COLO829 (cell line): ENCODE results near the gene PARD3B.
"Not testable (repeated sequence)": the region's sequence is repeated elsewhere in the genome, so short reads cannot be mapped to it uniquely, and the experiment has no call there.

ENCODE experiments used
- DNase-seq: peaks from one replicate; pipeline ENCODE4 v3.0.0; 2012; ENCODE audit warnings: low spot score

The PARD3B gene

GRCh38 chr2:204539019-204539385, 6.3 kb upstream of the PARD3B start:
- DNase-seq, result no peak

GRCh38 chr2:204541637-204542036, 3.6 kb upstream of the PARD3B start:
- DNase-seq, result no peak

GRCh38 chr2:204542982-204543608, 2.2 kb upstream of the PARD3B start:
- DNase-seq, result no peak

- DNase-seq, result no peak
Measured at GRCh38 chr2:204545861-204546735, 823 bp downstream of the PARD3B start.

GRCh38 chr2:204550751-204551511, 5.7 kb downstream of the PARD3B start:
- peak; percentile 33 for DNase-seq

- DNase-seq, result no peak
Measured at GRCh38 chr2:204551512-204551863, 6.2 kb downstream of the PARD3B start.

- DNase-seq, result no peak
Measured at GRCh38 chr2:204557604-204558003, 12.3 kb downstream of the PARD3B start.

GRCh38 chr2:204559358-204559757, 14.1 kb downstream of the PARD3B start:
- not testable (repeated sequence) for DNase-seq

- no peak for DNase-seq
Measured at GRCh38 chr2:204560902-204561301, 15.6 kb downstream of the PARD3B start.

- DNase-seq, result no peak
Measured at GRCh38 chr2:204561771-204562170, 16.5 kb downstream of the PARD3B start.

GRCh38 chr2:204566439-204566838, 21.2 kb downstream of the PARD3B start:
- DNase-seq, result no peak

GRCh38 chr2:204570421-204570820, 25.1 kb downstream of the PARD3B start:
- no peak for DNase-seq

- DNase-seq, result no peak
Measured at GRCh38 chr2:204571041-204571440, 25.8 kb downstream of the PARD3B start.

- no peak for DNase-seq
Measured at GRCh38 chr2:204571911-204572310, 26.6 kb downstream of the PARD3B start.

GRCh38 chr2:204573221-204573620, 27.9 kb downstream of the PARD3B start:
- DNase-seq, result no peak

GRCh38 chr2:204574486-204574885, 29.2 kb downstream of the PARD3B start:
- no peak for DNase-seq

- no peak for DNase-seq
Measured at GRCh38 chr2:204575463-204575862, 30.2 kb downstream of the PARD3B start.

GRCh38 chr2:204576362-204576979, 31.2 kb downstream of the PARD3B start:
- no peak for DNase-seq

- no peak for DNase-seq
Measured at GRCh38 chr2:204578928-204579598, 33.8 kb downstream of the PARD3B start.

- no peak for DNase-seq
Measured at GRCh38 chr2:204581946-204582345, 36.7 kb downstream of the PARD3B start.

- no peak for DNase-seq
Measured at GRCh38 chr2:204583773-204584172, 38.5 kb downstream of the PARD3B start.

GRCh38 chr2:204585930-204586329, 40.7 kb downstream of the PARD3B start:
- no peak for DNase-seq
